GM21367 (cell line): ENCODE measurements around the gene LHX3.

Experiments
- ATAC-seq: cut with Tn5 transposase; IDR thresholded peaks from one replicate; pipeline ENCODE4 v1.9.1; 2021; ENCODE audit not compliant: unreplicated experiment

The LHX3 gene

DNA sequence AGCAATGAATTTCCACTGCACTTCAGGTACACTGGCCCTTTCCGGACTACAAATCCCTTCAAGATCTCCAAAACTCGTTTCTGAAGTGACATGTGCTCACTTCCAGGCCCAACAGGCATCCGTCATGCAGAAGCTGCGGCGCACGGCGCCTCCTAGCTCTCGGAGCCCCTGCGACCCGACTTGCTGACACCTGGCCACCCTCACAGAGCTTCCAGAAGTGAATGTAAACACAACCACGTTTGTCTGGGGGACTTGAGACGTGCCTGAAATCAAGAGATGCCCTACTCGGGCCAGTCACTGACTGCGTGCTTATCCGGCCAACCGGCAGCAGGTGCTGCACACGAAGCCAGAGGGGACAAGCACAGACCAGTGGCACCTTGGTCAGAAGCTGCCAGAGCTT, 4.9 kb upstream of the LHX3 start:
- ATAC-seq = no peak

DNA sequence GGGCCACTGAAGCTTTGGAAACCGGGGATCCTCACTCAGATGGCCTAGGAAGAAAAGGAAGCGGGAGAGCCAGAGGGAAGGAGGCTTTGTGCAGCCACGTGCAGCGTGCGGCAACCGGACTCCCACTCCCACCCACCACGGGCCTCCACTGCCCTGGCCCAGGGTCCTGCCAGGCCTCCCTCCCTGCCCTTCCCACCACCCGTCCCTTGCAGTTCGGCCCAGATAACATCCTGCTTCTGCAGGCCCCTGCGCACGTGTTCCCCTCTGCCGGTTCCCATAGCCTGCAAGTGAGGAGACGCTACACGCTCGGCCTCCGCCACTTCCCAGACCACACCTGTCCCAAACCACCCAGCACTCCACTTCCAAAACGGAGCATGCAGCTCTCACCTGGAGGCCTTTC, 4.3 kb upstream of the LHX3 start:
- no peak for ATAC-seq

DNA sequence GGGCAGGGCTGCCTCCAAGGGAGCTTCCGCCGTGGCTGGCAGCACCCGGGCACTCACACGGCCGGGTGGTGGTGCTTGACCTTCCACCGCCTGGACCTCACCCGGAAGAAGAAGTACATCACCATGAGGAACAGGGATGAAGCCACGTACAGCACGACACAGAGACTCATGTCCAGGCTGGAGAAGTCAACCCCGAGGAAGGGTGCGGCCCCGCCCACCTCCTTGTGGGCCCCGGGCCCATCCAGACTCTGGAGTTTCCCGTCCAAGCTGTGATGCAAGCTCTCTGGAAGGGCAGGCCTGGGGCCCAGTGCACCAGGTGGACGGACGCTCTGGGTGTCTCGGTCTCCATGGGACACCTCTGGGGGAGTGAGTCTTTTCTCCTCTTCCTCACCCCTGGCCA, 3.7 kb upstream of the LHX3 start:
- no peak for ATAC-seq

- ATAC-seq = no peak
Measured at GRCh38 chr9:136207616-136208015, 2.7 kb upstream of the LHX3 start.

- no peak for ATAC-seq
Measured at GRCh38 chr9:136206602-136207275, 1.8 kb upstream of the LHX3 start.

DNA sequence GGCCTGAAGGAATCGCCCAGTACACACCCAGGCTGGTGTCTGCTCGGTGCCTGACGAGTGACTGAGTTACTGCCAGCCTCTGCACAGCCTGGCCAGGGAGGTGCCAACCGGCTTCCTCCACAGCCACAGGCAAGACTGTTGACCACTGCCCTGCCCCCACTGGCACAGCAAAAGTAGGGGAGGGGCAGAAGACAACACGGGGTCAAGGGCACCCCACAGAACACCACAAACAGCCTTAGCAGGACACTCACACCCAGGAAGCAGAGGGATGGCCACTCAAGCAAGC, 722 bp upstream of the LHX3 start:
- no peak for ATAC-seq

GRCh38 chr9:136204145-136204805, 653 bp downstream of the LHX3 start:
- ATAC-seq = no peak

DNA sequence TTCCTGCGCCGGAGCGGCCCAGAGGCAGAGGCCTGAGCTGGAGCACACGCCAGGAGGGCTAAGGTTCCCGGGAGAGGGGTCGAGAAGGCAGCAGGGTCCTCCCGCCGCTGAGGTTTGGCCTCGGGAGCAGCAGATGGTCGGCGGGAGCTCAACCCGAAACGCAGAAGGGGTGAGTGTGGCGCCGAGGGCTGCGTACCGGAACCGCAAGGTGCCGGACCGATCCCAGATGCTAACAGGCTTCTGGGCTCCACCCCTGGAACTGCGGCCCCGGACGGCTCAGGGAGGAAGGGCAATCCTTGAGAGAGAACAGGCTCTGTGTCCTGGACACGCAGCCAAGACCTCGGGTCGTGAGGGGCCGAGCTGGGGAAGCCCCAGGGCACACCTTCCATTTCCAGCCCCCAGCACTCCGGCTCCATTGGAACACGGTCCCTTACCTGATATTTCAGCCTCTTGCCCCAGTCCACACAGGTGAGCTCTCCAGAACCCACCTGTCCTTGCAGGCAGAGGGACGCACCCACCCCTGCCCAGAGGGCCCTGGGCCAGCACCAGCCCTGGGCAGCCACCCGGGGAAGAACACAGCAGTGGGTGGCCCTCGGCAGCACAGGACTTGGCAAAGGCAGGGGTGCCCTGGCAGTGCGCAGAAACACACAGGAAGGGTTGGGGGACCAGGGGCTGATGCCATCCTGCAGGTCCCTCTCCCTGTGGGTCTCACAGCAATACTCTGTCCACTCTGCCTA, 1.4 kb downstream of the LHX3 start:
- ATAC-seq = no peak

DNA sequence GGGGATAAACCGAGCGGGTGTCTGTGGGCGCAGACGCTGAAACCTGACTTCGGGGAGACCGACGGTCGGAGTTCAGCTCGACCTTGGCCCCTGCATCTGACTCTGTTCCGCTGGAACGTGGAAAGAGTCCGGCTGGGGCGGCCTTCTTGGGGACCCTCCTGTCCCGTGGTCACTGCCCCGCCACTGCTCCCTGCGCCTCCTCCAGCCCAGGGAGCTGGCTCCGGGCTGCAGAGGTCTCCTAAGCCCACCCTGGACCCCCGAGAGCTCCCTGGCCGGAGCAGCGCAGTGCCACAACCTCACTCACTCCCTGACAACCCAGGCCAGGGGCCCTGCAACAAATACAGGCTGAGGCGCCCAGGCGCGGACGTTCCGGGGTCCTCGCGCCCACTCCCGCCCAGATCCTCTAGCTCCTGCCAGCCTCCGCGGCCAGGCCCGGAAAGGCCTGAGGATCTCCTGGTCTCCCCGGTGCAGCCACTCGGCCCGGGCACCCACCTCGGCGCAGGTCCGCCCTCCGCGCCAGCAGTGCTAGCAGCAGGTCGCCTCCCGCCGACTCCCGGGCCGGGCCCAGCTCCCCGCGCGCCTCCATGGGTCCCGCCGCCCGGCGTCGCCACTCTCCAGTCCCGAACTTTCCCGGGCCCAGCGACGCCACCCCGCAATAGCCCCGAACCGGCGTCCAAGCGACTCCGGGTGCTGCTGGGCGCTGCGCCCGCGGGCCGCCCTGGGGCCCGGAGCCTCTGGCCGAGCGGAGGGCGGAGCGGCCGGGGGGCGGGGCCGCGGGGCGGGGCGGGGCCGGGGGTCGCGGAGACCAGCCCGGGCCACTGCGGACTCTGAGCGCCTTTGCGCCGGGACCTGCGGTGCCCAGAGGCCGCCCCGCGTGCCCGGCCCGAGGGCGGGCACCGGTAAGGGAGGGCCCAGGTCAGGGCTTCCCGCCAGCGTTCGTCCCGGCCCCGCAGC, 2.2 kb downstream of the LHX3 start:
- no peak for ATAC-seq

- no peak for ATAC-seq
Measured at GRCh38 chr9:136201609-136202453, 3.1 kb downstream of the LHX3 start.

GRCh38 chr9:136201174-136201573, 3.8 kb downstream of the LHX3 start:
- ATAC-seq = no peak

GRCh38 chr9:136200424-136200823, 4.5 kb downstream of the LHX3 start:
- ATAC-seq = no peak

DNA sequence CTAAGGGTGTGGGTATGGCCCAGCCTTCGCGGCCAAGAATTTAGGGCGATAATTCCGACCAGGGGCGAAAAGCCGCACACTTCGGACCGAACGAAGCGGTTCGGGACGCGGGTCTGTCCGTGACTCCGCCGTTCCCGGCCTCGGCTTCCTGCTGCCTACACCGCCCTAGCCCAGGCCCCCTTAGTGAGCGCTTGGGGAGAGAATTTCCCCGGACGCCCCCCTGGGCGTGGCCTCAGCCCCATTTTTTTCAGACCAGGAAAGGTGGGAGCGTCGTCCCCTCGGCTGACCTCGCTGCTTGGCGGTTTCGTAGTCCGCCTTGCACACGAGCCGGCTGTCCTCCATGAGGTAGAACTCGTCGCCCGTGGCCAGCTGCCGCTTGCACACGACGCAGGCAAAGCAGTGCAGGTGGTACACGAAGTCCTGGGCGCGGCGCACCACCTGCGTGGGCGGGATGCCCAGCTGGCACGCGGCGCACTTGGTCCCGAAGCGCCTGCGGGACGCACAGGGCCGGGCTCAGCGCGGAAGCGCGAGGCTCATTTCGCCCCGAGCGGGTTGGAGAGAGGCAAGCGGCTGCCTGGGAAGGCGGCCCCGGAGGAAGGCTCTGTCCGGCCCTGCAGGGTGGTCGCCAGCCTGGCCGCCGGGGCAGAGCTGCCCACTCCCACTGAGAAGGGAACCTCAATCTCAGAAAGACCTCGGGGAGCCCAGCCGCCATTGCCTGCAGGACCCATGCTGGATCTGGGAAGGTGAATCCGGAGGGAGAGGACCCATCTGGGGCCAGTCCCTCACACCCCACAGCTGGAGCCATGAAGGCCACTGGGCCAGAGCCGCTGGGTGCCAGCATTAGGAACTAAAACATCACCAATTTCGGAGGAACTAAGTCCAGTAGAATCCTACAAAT, 5.3 kb downstream of the LHX3 start:
- no peak for ATAC-seq

GRCh38 chr9:136198605-136199083, 6.3 kb downstream of the LHX3 start:
- no peak for ATAC-seq

DNA sequence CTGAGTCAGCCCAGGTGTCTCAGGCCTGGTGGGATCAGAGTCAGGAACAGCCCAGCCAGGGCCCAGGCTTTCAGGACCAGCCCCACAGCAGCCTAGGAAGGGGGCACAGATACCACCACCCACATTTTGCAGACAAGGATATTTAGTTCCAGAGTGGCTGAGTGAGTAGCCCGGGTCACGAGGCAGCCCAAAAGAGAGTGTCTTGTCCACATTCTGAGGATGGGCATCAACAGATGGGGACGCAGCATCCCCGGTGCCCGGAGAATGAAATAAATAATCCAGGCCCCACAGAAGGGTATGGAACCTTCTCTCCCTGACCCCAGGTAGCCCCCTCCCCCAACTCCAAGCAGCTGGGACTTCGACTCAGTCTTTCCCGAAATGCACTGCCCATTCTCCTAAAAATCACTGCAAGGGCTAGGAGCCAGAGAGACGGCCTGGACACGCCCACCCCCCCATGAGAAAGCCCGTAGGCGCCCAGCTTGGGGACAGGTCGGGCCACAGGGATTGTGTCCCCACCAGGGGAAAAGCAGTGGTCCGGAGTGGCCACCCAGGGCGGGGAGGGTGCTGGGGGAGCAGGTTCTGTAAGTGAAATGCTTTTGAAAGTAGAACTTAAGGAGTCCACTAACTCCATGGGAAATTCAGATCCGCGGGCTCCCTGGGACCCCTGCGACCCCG, 6.9 kb downstream of the LHX3 start:
- no peak for ATAC-seq

DNA sequence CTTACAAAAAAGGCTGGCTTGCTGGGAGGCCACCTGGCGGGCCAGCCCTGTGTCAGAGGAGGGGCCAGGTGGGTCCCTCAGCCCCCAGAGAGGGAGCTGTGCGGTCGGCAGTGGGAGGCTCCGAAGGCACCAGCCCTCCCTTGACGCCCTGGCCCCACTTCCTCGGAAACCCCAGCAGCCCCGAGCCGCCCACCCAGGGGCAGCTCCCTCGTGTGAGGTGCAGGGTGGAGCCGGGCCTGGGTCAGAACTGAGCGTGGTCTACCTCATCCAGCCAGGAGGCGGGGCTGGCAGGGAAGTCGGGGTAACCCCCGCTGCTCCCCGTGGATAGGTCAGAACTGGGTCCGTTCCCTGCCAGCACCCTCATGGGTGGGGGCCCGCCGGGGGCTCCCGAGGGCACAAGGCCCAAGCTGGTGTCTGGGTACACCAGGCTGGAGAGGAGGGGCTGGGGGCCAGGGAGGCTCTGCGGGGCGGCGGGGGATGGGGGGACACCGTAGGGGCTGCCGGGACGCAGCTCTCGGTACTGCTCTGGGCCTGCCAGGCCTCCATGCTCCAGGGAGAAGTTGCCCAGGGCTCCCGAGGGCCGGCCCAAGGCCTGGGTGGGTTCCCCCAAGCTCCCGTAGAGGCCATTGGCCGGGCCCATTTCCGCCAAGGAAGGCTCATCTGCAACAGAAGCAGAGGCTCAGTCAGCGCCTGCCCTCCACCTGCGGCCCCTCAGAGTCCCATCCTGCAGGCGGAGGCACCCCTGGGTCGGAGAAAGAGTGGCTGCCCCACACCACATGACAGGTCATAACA, 7.6 kb downstream of the LHX3 start:
- no peak for ATAC-seq

DNA sequence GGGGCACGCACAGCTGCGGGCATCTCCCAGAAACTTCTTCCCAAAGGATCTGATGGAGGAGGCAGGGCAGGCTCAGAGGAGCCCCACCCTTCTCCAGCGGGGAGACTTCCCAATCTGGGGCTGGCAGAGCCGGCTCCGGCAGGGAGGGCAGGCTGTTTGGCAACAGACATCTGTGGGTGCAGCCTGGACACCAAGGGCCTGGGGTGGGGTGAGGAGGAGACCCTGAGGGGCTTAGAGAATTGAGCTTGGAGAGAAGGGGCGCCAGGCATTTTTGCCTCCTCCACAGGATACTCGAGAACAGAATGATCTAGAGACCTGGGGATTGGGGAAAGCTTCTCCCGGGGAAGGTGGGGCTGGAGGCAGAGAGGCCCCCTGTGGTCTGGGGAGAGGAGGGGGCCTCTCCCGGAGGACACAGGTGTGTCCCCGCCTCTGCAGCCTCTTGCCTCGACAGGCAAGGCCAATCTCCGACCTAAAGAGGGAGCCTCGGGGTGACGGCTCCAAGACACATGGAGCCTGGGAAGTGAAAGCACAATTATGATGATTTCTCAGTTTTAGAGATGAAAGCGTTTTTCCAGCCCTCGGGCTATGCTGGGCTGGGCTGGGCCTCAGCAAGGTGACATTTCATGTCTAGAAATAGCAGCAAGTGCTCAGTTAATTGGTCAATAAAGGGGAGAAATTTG, 8.4 kb downstream of the LHX3 start:
- ATAC-seq = no peak
